LNCAP (cell line): ENCODE results near the gene TMEFF1.
A peak's percentile ranks its signal among the peaks of the same experiment; 100 is the strongest.

Experiments
- CTCF ChIP-seq: fragments of 450-650 bp; IDR thresholded peaks from 2 replicates; pipeline ENCODE4 v1.5.1; 2017; ENCODE audit warnings: mild to moderate bottlenecking

The TMEFF1 gene

GRCh38 chr9:100430286-100430940 lies 42.5 kb upstream of the TMEFF1 start:
- TF ChIP-seq CTCF, result no peak

- TF ChIP-seq CTCF, result no peak
Observed at GRCh38 chr9:100431886-100432285, 41.1 kb upstream of the TMEFF1 start.

GRCh38 chr9:100432736-100433135 lies 40.2 kb upstream of the TMEFF1 start:
- no peak for TF ChIP-seq CTCF

- TF ChIP-seq CTCF, result no peak
Observed at GRCh38 chr9:100436571-100436970, 36.4 kb upstream of the TMEFF1 start.

- peak; percentile 96 for TF ChIP-seq CTCF
Observed at GRCh38 chr9:100437860-100438805, 34.8 kb upstream of the TMEFF1 start.

GRCh38 chr9:100440071-100440470 lies 32.9 kb upstream of the TMEFF1 start:
- no peak for TF ChIP-seq CTCF

- TF ChIP-seq CTCF, result no peak
Observed at GRCh38 chr9:100441911-100442361, 31.0 kb upstream of the TMEFF1 start.
